GM15510 (cell line): ENCODE data around the gene TMTC1.

Experiments
- POLR2A ChIP-seq: IDR thresholded peaks from 3 replicates; pipeline ENCODE4 v1.6.1; 2011; ENCODE audit warnings: borderline replicate concordance; ENCODE audit not compliant: insufficient read length; ENCODE audit errors: extremely low read depth

The TMTC1 gene

GRCh38 chr12:29782871-29783772 lies 620 bp downstream of the TMTC1 start:
- no peak for TF ChIP-seq POLR2A

GRCh38 chr12:29782285-29782870 lies 1.4 kb downstream of the TMTC1 start:
- TF ChIP-seq POLR2A = no peak

- TF ChIP-seq POLR2A = no peak
These were observed 2.0 kb downstream of the TMTC1 start for GRCh38 chr12:29781705-29782266.

- TF ChIP-seq POLR2A = no peak
These were observed 2.6 kb downstream of the TMTC1 start for GRCh38 chr12:29781188-29781587.

- no peak for TF ChIP-seq POLR2A
These were observed 3.7 kb downstream of the TMTC1 start for GRCh38 chr12:29780084-29780483.

- no peak for TF ChIP-seq POLR2A
These were observed 5.2 kb downstream of the TMTC1 start for GRCh38 chr12:29778531-29778930.

GRCh38 chr12:29773076-29773475 lies 10.7 kb downstream of the TMTC1 start:
- no peak for TF ChIP-seq POLR2A

- TF ChIP-seq POLR2A = no peak
These were observed 12.0 kb downstream of the TMTC1 start for GRCh38 chr12:29771786-29772185.

GRCh38 chr12:29771165-29771564 lies 12.6 kb downstream of the TMTC1 start:
- no peak for TF ChIP-seq POLR2A

GRCh38 chr12:29769162-29769858 lies 14.4 kb downstream of the TMTC1 start:
- no peak for TF ChIP-seq POLR2A

GRCh38 chr12:29768372-29768771 lies 15.4 kb downstream of the TMTC1 start:
- TF ChIP-seq POLR2A = no peak

GRCh38 chr12:29763301-29763683 lies 20.4 kb downstream of the TMTC1 start:
- TF ChIP-seq POLR2A = no peak

- TF ChIP-seq POLR2A = no peak
These were observed 21.0 kb downstream of the TMTC1 start for GRCh38 chr12:29762637-29763300.

- TF ChIP-seq POLR2A = no peak
These were observed 23.8 kb downstream of the TMTC1 start for GRCh38 chr12:29759950-29760349.
